ENCODE data around the gene PREX1.

DNA sequence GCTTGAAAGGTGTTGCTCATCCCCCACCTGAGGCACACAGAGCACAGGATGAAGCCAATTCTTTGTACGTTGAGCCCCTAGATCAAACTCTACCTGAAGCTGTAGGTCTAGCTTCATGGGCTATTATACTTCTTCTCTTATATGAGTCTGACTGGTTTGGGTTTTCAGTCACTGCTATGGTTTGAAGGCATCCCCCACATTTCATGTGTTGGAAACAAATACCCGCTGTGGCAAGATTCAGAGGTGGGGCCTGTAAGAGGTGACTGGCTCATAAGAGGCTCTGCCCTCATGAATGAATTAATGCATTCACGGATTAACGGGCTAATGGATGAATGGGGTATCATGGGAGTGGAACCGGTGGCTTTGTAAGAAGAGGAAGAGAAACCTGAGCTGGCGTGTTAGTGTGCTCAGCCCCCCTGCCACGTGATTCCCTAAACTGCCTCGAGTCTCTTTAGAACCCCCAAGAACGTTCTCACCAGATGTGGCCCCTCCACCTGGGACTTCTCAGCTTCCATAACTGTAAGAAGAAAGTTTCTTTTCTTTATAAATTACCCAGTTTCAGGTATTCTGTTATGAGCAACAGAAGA lies 39.2 kb downstream of the PREX1 start:
- no peak; the same call in 1 of the 2 replicates for TF ChIP-seq SPI1 (IDR thresholded peaks at IDR 0.05; ENCODE audit: borderline replicate concordance, low read depth)
- TF ChIP-seq, protein P1, sequence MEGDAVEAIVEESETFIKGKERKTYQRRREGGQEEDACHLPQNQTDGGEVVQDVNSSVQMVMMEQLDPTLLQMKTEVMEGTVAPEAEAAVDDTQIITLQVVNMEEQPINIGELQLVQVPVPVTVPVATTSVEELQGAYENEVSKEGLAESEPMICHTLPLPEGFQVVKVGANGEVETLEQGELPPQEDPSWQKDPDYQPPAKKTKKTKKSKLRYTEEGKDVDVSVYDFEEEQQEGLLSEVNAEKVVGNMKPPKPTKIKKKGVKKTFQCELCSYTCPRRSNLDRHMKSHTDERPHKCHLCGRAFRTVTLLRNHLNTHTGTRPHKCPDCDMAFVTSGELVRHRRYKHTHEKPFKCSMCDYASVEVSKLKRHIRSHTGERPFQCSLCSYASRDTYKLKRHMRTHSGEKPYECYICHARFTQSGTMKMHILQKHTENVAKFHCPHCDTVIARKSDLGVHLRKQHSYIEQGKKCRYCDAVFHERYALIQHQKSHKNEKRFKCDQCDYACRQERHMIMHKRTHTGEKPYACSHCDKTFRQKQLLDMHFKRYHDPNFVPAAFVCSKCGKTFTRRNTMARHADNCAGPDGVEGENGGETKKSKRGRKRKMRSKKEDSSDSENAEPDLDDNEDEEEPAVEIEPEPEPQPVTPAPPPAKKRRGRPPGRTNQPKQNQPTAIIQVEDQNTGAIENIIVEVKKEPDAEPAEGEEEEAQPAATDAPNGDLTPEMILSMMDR (IDR thresholded peaks at IDR 0.05; ENCODE audit: insufficient read depth, low read length) = no peak
- no peak for TF ChIP-seq POLR2AphosphoS5 (IDR thresholded peaks at IDR 0.05; ENCODE audit: low read depth)

Data from HL-60 (cell line).